ENCODE results near the gene C2orf49. TPM values are rescaled to one million over a fixed set of nuclear protein-coding genes. Genes with fewer than 3 reads are reported as not detected.

C2orf49 gene
- total and polyA plus RNA-seq, 2 of the 8 experiments (the other 6 are each of a cell fraction or from before 2014, with no cell fraction given), result 5.6 to 19.9 TPM

DNA sequence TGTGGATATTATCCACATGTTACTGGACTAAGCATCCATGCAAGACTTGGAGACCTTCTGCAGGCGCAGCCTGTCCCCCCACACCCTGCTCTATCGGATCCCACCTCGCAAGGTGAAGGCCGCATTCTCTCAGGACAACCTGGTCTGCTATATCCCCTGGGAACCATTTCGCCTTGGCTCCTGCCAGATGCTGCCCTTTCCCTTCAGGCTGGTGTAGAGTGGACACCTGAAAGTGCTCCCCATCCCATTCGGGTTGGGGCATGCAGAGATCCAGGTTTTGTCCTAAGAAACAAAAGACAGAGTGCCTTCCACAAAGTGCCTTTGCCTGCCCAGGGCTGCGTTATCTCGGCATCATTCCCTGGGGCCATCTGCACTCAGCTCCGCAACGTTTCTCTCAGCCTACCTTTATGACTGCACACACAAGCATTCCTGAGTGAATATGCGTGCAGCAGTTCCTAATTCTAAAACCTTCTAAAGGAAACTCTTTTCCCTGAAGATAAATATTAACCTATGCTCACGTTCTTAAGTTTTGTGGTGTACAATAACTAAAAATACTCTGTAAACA is 41.0 kb downstream of the C2orf49 start:
- H2BK12ac ChIP-seq (ENCODE audit: low read depth, low read length), result no peak overlapping the region
- no peak overlapping the region for H2BK5ac ChIP-seq (ENCODE audit: low read depth, low read length)
- H2AFZ ChIP-seq (ENCODE audit: low read length), result no peak overlapping the region
- H3K4me1 ChIP-seq (replicated peaks in 1 of 4; ENCODE audit: control insufficient read depth in 3 of 4, insufficient read depth in 4 of 4, low read length in 3 of 4), result no peaks in the 10 kb centered on the region; a peak in 2 of 7 replicates
- H3K4me3 ChIP-seq (ENCODE audit: extremely low read depth in 1 of 4, insufficient read depth in 2 of 4, low read depth in 3 of 4, low read length in 4 of 4), result no peak overlapping the region
- no peak overlapping the region for H3K9ac ChIP-seq (replicated peaks in 1 of 4; ENCODE audit: extremely low read depth in 1 of 4, low read depth in 3 of 4, low read length in 3 of 4)
- H3K56ac ChIP-seq (replicated peaks; ENCODE audit: insufficient read length, low read depth, low read length), result no peak overlapping the region
- H2BK20ac ChIP-seq (ENCODE audit: low read length), result no peak overlapping the region
- H4K8ac ChIP-seq (ENCODE audit: extremely low read depth, insufficient read depth, low read length), result no peak overlapping the region
- H4K5ac ChIP-seq (ENCODE audit: insufficient read length, low read depth, low read length), result no peak overlapping the region
- H3K79me1 ChIP-seq (ENCODE audit: low read depth, low read length), result no peaks in the 10 kb centered on the region
- no peak for FAIRE-seq
- H3K9me3 ChIP-seq (ENCODE audit: insufficient read depth in 2 of 2, low read depth in 1 of 2, low read length in 1 of 2), result no peaks in the 10 kb centered on the region
- peaks cover under 1 to 15% (median 4%) of the 10 kb centered on the region in 4 experiments; a peak in 4 of 8 replicates for H3K36me3 ChIP-seq (ENCODE audit: control insufficient read depth in 2 of 4, insufficient read depth in 4 of 4, low read length in 3 of 4)
- CTCF ChIA-PET (ENCODE audit: partially characterized antibody), result interaction anchor here (0.8 to 2.6 kb wide), 6 partner anchors 9 to 144 kb away, joined by 3 to 8 read pairs (median 4); no protein-coding TSS in a partner anchor
- H3K4me2 ChIP-seq (ENCODE audit: insufficient read depth in 1 of 2, low read depth in 2 of 2, low read length in 2 of 2), result no peak overlapping the region
- H2AK5ac ChIP-seq (ENCODE audit: low read depth, low read length), result no peak overlapping the region
- no peak overlapping the region; the same call in 1 of the 2 replicates for H3K27ac ChIP-seq (ENCODE audit: low read depth, low read length)
- no peaks in the 10 kb centered on the region for H3K27me3 ChIP-seq (replicated peaks in 1 of 4; ENCODE audit: control insufficient read depth in 3 of 4, extremely low read depth in 1 of 4, insufficient read depth in 3 of 4, low read length in 3 of 4)
- POLR2A ChIA-PET (ENCODE audit: partially characterized antibody), result interaction anchor here (0.6 to 1.1 kb wide), 2 partner anchors 16 to 49 kb away, joined by 3 to 4 read pairs; no protein-coding TSS in a partner anchor
- no peaks in the 10 kb centered on the region for H3K79me2 ChIP-seq (ENCODE audit: control insufficient read depth in 1 of 2, insufficient read depth in 2 of 2, low read length in 2 of 2)
- no peak overlapping the region for H3K4ac ChIP-seq (replicated peaks; ENCODE audit: insufficient read length, low read depth, low read length)
- 86% methylated on average over 12 of the region's 12 CpGs; no CpG with 5 or more reads in 1 of the 2 experiments for WGBS, 2 experiments (ENCODE audit: extremely low coverage in 1 of 2, insufficient coverage in 1 of 2, insufficient read length in 1 of 2, insufficient replicate concordance in 2 of 2, low coverage in 1 of 2, low lambda C conversion rate in 2 of 2, missing lambda C conversion rate in 1 of 2)
- H3K14ac ChIP-seq (ENCODE audit: insufficient read length), result no peak overlapping the region
- H3K18ac ChIP-seq (ENCODE audit: extremely low read depth, low read length), result no peak overlapping the region
- H3K23me2 ChIP-seq (ENCODE audit: low read depth, low read length), result no peaks in the 10 kb centered on the region
- H4K91ac ChIP-seq (replicated peaks; ENCODE audit: insufficient read length, low read length), result no peak overlapping the region
- no peak overlapping the region for H2BK120ac ChIP-seq (replicated peaks; ENCODE audit: low read depth, low read length)
- H2BK15ac ChIP-seq (ENCODE audit: low read length), result no peak overlapping the region
- no peak overlapping the region for H3K23ac ChIP-seq (ENCODE audit: insufficient read length)
- no peak for DNase-seq (ENCODE audit: low read depth in 1 of 2, low spot score in 2 of 2)
- H4K20me1 ChIP-seq (replicated peaks in 1 of 2; ENCODE audit: control insufficient read depth in 1 of 2, insufficient read depth in 2 of 2, low read length in 2 of 2), result no peaks in the 10 kb centered on the region
- TF ChIP-seq RBBP5 (IDR thresholded peaks at IDR 0.05; ENCODE audit: borderline replicate concordance, low read depth, low read length) (no peak), EZH2 (IDR thresholded peaks at IDR 0.05; ENCODE audit: low read depth, low read length, severe bottlenecking) (no peak), TAF7 (optimal IDR thresholded peaks at IDR 0.05; ENCODE audit: borderline replicate concordance, low read depth, low read length) (no peak), CTCF (IDR thresholded peaks at IDR 0.05; ENCODE audit: control extremely low read depth in 1 of 3, insufficient read depth in 1 of 3, low read depth in 1 of 3, low read length in 3 of 3) (no peak), EGR1 (IDR thresholded peaks at IDR 0.05; ENCODE audit: borderline replicate concordance, low read depth, low read length) (no peak), TAF1 (IDR thresholded peaks at IDR 0.05; ENCODE audit: low read depth, low read length) (no peak), ATF2 (IDR thresholded peaks at IDR 0.05; ENCODE audit: low read length) (no peak)
- TF ChIP-seq, protein P1, sequence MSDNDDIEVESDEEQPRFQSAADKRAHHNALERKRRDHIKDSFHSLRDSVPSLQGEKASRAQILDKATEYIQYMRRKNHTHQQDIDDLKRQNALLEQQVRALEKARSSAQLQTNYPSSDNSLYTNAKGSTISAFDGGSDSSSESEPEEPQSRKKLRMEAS (IDR thresholded peaks at IDR 0.05), result no peak

Measured in H1 (cell line).